Subcutaneous adipose tissue (tissue), 4 donors: Measurements from ENCODE around the gene UBE2K. TPM values are rescaled to one million over a fixed set of nuclear protein-coding genes. Genes with fewer than 3 reads are reported as not detected.

ENCODE experiments used
- CTCF ChIP-seq: fragments of 450-650 bp; IDR thresholded peaks from one replicate; pipeline ENCODE4 v1.5.1; 2016; ENCODE audit warnings: low read depth, mild to moderate bottlenecking, control low read depth, antibody characterized with exemption, moderate library complexity
- total RNA-seq, 4 donors: library from RNA; depleted of rRNA; stranded (reverse); fragments of >200 nt; gene quantifications; one replicate each; pipeline ENCODE4 v1.1.0, GENCODE V29; 2016

UBE2K gene
- total RNA-seq, 4 donors from 2014 or later: 25.8 to 44.3 (median 30.3) TPM

DNA sequence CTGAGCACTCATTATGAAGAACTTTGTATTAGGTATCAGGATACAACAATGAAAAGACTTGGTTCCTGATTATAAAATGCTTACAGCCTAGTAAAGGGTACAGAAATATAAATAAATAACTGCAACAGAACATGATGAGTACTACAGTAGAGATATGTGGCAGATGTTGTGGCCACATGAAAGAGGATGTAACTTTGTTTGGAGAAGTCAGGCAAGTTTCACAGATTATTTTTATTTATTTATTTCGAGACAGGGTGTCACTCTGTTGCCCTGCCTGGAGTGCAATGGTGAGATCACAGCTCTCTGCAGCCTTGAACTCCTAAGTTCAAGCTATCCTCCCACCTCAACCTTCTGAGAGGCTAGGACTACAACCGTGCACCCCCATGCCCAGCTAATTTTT lies 15.8 kb upstream of the UBE2K start:
- no peak for TF ChIP-seq CTCF

DNA sequence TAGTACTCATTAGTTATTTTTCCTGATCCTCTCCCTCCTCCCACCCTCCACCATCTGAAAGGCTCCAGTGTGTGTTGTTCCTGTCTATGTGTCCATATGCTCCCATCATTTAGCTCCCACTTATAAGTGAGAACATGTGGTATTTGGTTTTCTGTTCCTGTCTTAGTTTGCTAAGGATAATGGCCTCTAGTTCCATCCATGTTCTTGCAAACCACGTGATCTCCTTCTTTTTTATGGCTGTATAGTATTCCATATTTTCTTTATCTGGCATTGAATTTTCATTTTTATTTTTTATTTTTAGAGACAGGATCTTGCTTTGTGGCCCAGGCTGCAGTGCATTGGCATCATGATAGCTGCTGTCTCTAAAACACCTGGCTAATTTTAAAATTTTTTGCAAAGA lies 11.9 kb upstream of the UBE2K start:
- no peak for TF ChIP-seq CTCF

- TF ChIP-seq CTCF: no peak
These were observed 10.9 kb upstream of the UBE2K start for GRCh38 chr4:39687014-39687413.

DNA sequence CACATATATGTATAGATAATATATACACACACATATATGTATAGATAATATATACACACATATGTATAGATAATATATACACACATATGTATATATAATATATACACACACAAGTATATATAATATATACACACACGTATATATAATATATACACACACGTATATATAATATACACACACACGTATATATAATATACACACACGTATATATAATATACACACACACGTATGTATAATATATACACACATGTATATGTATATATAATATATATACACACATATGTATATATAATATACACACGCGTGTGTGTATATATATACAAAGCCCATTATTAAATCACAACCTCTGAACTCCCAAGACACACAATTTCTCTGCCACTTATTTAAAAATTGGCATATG lies 8.0 kb upstream of the UBE2K start:
- TF ChIP-seq CTCF: no peak

DNA sequence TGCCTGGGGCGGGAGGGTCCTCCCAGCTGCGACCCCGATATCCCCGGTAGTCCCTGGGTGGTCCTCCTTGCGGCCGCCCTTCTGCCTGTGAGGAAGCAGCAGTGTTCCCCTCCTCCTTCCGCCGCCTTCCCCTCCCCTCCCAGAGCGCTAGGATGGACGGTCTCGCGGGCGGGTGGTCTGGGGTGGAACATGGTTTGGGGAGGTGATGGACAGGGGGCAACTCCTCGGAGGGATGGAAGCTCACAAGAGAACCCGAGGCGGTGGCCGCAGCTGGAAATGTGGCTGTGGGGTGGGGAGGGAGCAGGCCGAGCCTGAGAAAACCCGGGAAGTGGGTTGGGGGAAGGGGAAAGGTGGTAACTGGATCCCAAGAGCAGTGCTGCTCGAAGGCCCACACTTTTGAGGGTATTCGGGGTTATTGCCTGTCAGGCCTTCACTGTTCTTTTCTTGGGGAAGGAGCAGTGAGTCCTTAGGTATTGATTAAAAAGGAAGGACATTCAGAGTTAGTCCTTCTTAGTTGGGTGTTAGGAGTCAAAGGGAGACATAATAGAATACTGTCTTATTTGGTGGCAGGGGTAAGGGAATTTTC lies 581 bp downstream of the UBE2K start:
- no peak for TF ChIP-seq CTCF

DNA sequence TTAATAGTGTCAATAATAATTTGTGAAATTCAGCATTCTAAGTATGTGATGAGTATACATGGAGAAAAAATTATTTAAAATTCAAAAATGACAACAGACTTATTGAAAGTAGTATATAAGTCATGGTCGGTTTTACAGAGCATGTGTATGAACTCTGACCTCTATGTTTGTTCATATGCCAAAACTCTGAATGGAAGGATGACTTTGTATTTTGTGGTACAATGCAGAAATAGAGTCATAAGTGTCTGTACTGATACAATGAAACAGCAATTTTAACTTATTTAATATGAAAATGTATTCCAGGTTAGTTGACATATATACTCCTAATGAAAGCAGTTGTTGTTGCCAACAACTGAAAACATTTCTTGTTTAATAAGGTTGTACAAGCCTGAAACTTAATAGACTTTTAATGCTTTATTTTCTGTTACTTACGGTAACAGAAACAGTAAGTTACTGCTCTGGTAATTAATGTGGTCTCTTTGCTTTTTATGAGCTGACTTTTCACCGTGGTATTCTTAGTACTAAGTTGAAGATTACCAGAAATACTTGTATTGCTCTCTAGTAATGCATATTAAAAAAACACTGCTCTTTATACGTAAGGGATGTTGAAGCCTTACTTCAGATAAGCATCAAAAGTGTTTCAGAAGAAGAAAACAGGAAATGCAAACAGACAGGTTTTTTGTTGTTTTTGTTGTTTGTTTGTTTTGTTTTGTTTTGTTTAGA lies 1.9 kb downstream of the UBE2K start:
- TF ChIP-seq CTCF: no peak

GRCh38 chr4:39700554-39700953 lies 2.6 kb downstream of the UBE2K start:
- TF ChIP-seq CTCF: no peak
